Measurements from ENCODE around the gene CBX8.

The CBX8 gene

DNA sequence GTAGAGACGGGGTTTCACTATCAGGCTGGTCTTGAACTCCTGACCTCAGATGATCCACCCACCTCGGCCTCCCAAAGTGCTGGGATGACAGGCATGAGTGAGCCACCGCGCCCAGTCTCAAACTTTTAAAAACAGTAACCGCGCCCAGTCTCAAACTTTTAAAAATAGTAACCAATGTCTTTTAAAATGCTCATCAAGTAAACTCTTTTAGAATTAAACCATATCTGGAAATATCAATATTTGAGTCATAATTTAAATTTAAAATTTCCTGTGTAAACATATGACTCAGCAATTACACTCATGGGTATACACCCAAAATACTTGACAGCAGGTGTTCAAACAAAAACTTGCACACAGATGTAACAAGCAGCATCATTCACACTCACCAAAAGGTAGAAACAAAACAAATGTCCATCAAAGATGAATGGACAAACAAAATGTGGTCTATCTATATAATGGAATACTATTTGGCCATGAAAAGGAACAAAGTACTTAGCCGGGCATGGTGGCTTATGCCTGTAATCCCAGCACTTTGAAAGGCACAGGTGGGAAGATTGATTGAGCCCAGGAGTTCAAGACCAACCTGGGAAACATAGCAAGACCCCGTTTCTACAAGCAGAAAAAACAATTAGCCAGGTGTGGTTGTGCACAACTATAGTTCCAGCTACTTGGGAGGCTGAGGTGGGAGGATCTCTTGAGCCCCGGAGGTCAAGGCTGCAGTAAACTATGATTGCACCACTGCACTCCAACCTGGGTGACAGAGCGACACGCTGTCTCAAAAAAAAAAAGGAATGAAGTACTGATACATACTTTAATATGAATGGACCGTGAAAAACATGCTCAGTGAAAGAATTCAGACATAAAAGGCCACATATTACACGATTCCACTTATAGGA is 46.0 kb downstream of the CBX8 start:
- TF ChIP-seq ZFX (IDR thresholded peaks at IDR 0.05) = no peak
- TF ChIP-seq, protein P1, sequence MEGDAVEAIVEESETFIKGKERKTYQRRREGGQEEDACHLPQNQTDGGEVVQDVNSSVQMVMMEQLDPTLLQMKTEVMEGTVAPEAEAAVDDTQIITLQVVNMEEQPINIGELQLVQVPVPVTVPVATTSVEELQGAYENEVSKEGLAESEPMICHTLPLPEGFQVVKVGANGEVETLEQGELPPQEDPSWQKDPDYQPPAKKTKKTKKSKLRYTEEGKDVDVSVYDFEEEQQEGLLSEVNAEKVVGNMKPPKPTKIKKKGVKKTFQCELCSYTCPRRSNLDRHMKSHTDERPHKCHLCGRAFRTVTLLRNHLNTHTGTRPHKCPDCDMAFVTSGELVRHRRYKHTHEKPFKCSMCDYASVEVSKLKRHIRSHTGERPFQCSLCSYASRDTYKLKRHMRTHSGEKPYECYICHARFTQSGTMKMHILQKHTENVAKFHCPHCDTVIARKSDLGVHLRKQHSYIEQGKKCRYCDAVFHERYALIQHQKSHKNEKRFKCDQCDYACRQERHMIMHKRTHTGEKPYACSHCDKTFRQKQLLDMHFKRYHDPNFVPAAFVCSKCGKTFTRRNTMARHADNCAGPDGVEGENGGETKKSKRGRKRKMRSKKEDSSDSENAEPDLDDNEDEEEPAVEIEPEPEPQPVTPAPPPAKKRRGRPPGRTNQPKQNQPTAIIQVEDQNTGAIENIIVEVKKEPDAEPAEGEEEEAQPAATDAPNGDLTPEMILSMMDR (conservative IDR thresholded peaks at IDR 0.05) = no peak

DNA sequence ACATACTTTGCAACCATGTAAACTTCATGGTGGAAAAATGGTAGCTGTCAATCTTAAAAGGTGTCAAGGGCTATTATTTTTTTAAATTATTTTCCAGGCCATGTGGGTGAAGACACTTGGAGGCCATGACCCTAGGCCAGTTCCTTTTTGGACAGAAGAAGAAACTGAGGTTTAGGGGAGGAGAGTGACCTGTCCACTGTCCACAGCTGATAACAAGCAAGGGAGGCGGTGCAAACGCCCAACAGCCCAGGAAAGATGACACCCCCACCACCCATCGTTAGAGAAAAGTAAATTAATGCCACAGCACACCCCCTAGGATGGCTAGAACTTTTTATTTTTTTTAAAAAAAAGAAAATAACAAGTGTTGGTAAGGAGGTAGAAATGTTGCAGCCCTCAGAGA is 46.9 kb downstream of the CBX8 start:
- TF ChIP-seq, protein P1 (conservative IDR thresholded peaks at IDR 0.05) = no peak
- TF ChIP-seq ZFX (IDR thresholded peaks at IDR 0.05) = no peak
- no peak overlapping the region for H3K27ac ChIP-seq

More for the DNA sequence above, 46.0 kb downstream of the CBX8 start:
- no peak overlapping the region for H3K27ac ChIP-seq

DNA sequence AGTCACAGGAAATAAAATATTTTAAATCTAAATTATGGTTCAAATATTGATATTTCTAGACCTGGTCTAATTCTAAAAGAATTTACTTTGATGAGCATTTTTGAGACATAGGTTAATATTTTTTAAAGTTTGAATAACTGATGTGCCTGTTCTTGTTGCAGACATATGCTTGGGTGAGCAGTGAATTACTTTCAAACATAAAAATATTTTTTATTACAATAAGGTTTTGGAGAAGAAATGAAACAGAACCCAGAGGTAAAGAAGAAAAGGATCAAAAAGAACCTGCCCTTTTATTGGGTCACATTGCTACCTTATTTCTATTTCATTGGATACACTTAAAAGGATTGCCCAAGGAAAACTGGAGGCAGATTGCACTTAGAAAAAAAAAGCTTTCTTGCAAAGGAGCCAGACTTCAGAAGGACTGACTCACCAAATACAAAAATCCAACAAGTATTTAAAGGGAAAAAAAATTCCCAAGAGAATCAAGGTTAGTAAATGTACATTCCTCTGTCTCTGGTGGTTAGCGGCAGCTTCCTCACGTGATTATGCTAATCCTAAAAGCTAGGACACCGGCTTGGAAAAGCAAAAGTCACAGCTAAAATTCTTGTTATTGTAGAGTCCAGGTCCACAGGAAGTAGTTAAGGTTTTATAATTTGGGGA is 47.6 kb downstream of the CBX8 start:
- no peak overlapping the region for H3K27ac ChIP-seq
- TF ChIP-seq ZFX (IDR thresholded peaks at IDR 0.05) = no peak
- TF ChIP-seq, protein P1 (conservative IDR thresholded peaks at IDR 0.05) = no peak

DNA sequence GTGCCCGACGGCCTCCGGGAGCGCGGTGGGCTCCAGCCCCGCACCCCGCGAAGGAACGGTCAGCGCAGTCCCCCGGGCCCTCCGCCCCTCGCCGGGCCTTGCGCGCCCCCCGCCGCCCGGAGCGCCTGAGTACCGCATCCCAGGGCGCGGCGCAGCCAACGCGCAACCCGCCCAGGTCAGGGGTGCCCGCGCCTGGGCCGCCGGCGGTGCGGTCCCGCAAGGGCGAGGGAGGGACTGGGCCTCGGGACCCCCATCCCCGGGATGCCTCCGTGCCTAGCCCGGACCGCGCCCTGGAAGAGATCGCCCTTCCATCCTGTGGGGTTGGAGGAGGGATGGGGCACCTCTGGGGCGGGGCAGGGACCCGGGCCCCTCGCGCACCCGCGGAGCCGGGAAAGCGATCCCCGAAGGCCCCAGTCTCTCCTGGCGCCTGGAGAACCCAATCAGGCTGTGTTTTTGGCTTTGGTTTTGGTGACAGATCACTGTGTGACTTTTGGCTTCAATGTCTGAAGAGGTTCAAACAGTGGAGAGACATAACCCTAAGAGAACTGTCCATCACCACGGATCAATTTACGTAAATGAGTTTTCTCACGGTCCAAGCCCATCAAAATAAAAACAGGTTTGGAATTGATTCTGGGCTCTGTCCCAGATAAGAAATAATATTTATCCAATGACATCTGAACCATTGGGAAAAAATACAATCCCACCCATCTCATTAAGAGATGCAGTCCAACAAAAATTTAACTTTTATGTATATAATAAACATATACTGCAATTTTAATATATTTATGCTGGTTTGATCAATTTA is 48.4 kb downstream of the CBX8 start:
- TF ChIP-seq, protein P1 (conservative IDR thresholded peaks at IDR 0.05) = no peak
- no peak for TF ChIP-seq ZFX (IDR thresholded peaks at IDR 0.05)
- no peak overlapping the region for H3K27ac ChIP-seq

DNA sequence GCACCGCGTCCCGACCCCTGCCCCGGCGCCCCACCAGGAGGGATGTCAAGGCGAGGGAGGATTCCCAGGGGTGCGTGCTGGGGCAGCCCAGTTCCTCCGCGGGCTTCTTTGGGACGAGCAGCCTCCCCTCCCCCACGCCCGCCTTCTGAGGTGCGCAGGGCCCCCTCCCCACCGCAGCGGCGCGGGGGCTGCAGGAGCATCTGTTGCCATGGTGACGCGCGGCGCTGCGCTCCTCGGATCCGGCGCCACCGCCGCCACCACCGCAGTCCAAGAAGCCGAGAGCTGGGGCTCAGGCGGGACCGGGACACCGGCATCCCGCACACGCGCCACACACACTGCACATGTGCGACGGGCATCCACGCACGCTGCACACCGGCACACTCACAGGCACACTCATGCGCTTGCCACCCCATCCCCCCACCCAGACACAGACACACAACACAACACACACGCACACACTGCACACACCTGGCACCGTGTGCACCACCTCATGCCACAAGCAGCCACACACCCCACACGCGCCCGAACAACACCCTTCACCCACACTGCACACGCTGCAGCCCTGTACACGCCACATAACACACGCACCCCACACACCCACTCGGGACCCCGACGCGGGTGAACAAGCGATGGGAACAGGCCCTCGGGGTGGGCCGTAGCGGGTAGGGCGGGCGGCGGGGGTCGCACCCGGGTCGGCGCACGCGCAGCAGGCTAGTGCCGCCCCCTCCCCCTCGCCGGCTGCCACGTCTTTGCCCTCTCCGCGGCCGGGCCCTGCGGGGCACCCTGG is 49.2 kb downstream of the CBX8 start:
- TF ChIP-seq ZFX (IDR thresholded peaks at IDR 0.05) = no peak
- TF ChIP-seq, protein P1 (conservative IDR thresholded peaks at IDR 0.05) = no peak

DNA sequence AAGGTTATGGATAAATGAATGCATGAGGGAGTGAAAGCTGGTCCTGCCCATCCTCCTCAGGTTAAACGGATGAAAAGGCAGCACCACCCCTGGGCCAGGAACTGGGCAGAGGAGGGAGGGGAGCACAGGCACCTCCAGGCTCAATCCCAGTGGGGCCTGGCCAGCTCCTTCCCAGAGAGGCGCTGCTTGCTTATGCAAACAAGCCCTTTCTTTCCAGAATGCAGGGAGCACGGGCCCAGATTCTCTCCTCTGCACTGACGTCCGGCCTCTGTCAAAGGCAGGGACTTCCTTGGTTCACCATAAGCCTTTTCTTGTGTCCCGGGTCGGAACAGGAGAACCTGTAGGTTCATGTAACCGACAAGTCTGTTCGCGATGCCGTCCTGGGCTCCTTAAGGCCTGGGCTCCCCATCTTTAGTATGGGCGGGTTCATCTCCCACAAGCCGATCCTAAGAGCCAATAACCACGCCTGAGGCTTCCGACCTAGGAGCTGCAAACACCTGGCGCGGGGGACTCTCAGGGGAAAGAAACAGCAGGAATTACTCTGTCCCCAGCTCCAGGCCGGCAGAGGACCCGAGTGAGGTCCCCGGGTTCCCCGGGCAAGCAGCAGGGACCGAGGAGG is 49.9 kb downstream of the CBX8 start:
- no peak overlapping the region; the same call in 1 of the 2 replicates for H3K27ac ChIP-seq
- no peak for TF ChIP-seq ZFX (IDR thresholded peaks at IDR 0.05)

More for the DNA sequence above, 49.2 kb downstream of the CBX8 start:
- no peak overlapping the region for H3K27ac ChIP-seq

Data from C4-2B (cell line).